Vagina (tissue), 2 donors: ENCODE data around the gene GRK1. TPM values are rescaled to one million over a fixed set of nuclear protein-coding genes. Genes with fewer than 3 reads are reported as not detected.
"Not testable (repeated sequence)": the region's sequence is repeated elsewhere in the genome, so short reads cannot be mapped to it uniquely, and the experiment has no call there.

Experiments used
- DNase-seq, 2 donors: peaks; one replicate each; pipeline ENCODE4 v3.0.0-alpha.2; 2017; ENCODE audit errors: extremely low spot score in 2 of 2
- H3K27ac ChIP-seq: fragments of 200-600 bp; sonication (generic); one replicate; pipeline ENCODE4 v1.5.1; 2019
- H3K27me3 ChIP-seq: fragments of 200-600 bp; sonication (generic); one replicate; pipeline ENCODE4 v1.5.1; 2019
- H3K36me3 ChIP-seq, 2 donors: fragments of 200-600 bp; sonication (generic); one replicate each; pipeline ENCODE4 v1.5.1; 2017 to 2019
- H3K4me1 ChIP-seq: fragments of 200-600 bp; sonication (generic); one replicate; pipeline ENCODE4 v1.5.1; 2019
- H3K4me3 ChIP-seq, 2 donors: fragments of 200-600 bp; sonication (generic); 1 replicate in 1 of 2; 2 replicates in 1 of 2; pipeline ENCODE4 v1.5.1; 2016 to 2019
- H3K9me3 ChIP-seq: fragments of 200-600 bp; sonication (generic); one replicate; pipeline ENCODE4 v1.5.1; 2019
- CTCF ChIP-seq, 3 experiments: fragments of 450-650 bp in 2 of 3; fragments of 200-600 bp in 1 of 3; sonication (generic) in 1 of 3; IDR thresholded peaks; one replicate each; pipeline ENCODE4 v1.5.1; 2017 to 2019; ENCODE audit warnings: antibody characterized with exemption in 3 of 3, mild to moderate bottlenecking in 2 of 3, moderate library complexity in 2 of 3
- POLR2A ChIP-seq, 2 donors: fragments of 450-650 bp; IDR thresholded peaks; one replicate each; pipeline ENCODE4 v1.6.1; 2017; ENCODE audit warnings: antibody characterized with exemption in 2 of 2, mild to moderate bottlenecking in 2 of 2, moderate library complexity in 2 of 2
- POLR2AphosphoS5 ChIP-seq, 2 donors: sonication (generic); formaldehyde crosslinking; IDR thresholded peaks; one replicate each; pipeline ENCODE4 v1.9.0; 2017; ENCODE audit warnings: antibody characterized with exemption in 2 of 2, mild to moderate bottlenecking in 2 of 2, low read depth in 1 of 2; ENCODE audit not compliant: insufficient read depth in 1 of 2
- intact Hi-C: fragments of 100-400 bp; cut with DNase I; formaldehyde crosslinking; loops from one replicate; pipeline ENCODE4 v1.15.1; 2023
- total RNA-seq: library from RNA; depleted of rRNA; stranded (reverse); fragments of >200 nt; gene quantifications from one replicate; pipeline ENCODE4 v1.2.3, GENCODE V29; 2016

GRK1 gene
- total RNA-seq, result not detected

- intact Hi-C loops, result no loop called here
- H3K9me3 ChIP-seq, result no peaks in the 10 kb centered on the region
- no peak for TF ChIP-seq CTCF (IDR thresholded peaks at IDR 0.05)
- TF ChIP-seq POLR2A (IDR thresholded peaks at IDR 0.05), result no peak
- TF ChIP-seq POLR2AphosphoS5 (IDR thresholded peaks at IDR 0.05; ENCODE audit: insufficient read depth in 1 of 2, low read depth in 1 of 2), result no peak
Observed at GRCh38 chr13:113666951-113667701, at the start of gene GRK1. GRK1 (plus strand) TSS chr13:113667219; CDS start chr13:113667387, 168 bp downstream.

GRCh38 chr13:113617961-113618360 is 49.1 kb upstream of the GRK1 start:
- intact Hi-C loops, result no loop called here
- DNase-seq, result no peak
- H3K4me1 ChIP-seq, result no peaks in the 10 kb centered on the region
- TF ChIP-seq POLR2AphosphoS5 (IDR thresholded peaks at IDR 0.05; ENCODE audit: insufficient read depth in 1 of 2, low read depth in 1 of 2) (no peak), CTCF (IDR thresholded peaks at IDR 0.05) (no peak), POLR2A (IDR thresholded peaks at IDR 0.05) (no peak)
- no peaks in the 10 kb centered on the region for H3K27me3 ChIP-seq
- H3K27ac ChIP-seq, result no peak overlapping the region
- H3K36me3 ChIP-seq, result peaks cover 0 to 1% of the 10 kb centered on the region in 2 donors
- H3K4me3 ChIP-seq, result no peak overlapping the region
- no peaks in the 10 kb centered on the region for H3K9me3 ChIP-seq

More at GRCh38 chr13:113666951-113667701, at the start of gene GRK1:
- Histone ChIP-seq H3K27me3 (no peaks in the 10 kb centered on the region), H3K4me1 (no peaks in the 10 kb centered on the region), H3K27ac (no peak within 1 kb of the TSS), H3K36me3 (no peaks in the 10 kb centered on the region), H3K4me3 (no peak within 1 kb of the TSS)
- DNase-seq, result no peak

GRCh38 chr13:113618455-113618854 is 48.6 kb upstream of the GRK1 start:
- no peak for DNase-seq
- intact Hi-C loops, result no loop called here
- H3K4me3 ChIP-seq, result no peak overlapping the region
- H3K36me3 ChIP-seq, result no peaks in the 10 kb centered on the region
- no peaks in the 10 kb centered on the region for H3K4me1 ChIP-seq
- H3K9me3 ChIP-seq, result no peaks in the 10 kb centered on the region
- no peak overlapping the region for H3K27ac ChIP-seq
- TF ChIP-seq POLR2A (IDR thresholded peaks at IDR 0.05) (no peak), CTCF (IDR thresholded peaks at IDR 0.05) (no peak), POLR2AphosphoS5 (IDR thresholded peaks at IDR 0.05; ENCODE audit: insufficient read depth in 1 of 2, low read depth in 1 of 2) (no peak)
- H3K27me3 ChIP-seq, result no peaks in the 10 kb centered on the region

GRCh38 chr13:113620036-113620796 is 46.8 kb upstream of the GRK1 start:
- Histone ChIP-seq H3K36me3 (no peaks in the 10 kb centered on the region), H3K27ac (no peak overlapping the region), H3K4me3 (no peak overlapping the region), H3K9me3 (no peaks in the 10 kb centered on the region), H3K4me1 (no peaks in the 10 kb centered on the region), H3K27me3 (no peaks in the 10 kb centered on the region)
- no peak for DNase-seq
- intact Hi-C loops, result no loop called here
- TF ChIP-seq POLR2A (IDR thresholded peaks at IDR 0.05) (no peak), CTCF (IDR thresholded peaks at IDR 0.05) (no peak), POLR2AphosphoS5 (IDR thresholded peaks at IDR 0.05; ENCODE audit: insufficient read depth in 1 of 2, low read depth in 1 of 2) (no peak)

- Histone ChIP-seq H3K27me3 (no peaks in the 10 kb centered on the region), H3K4me1 (no peaks in the 10 kb centered on the region), H3K4me3 (no peak overlapping the region), H3K9me3 (no peaks in the 10 kb centered on the region), H3K27ac (no peak overlapping the region), H3K36me3 (no peaks in the 10 kb centered on the region)
- TF ChIP-seq POLR2AphosphoS5 (IDR thresholded peaks at IDR 0.05; ENCODE audit: insufficient read depth in 1 of 2, low read depth in 1 of 2) (no peak), POLR2A (IDR thresholded peaks at IDR 0.05) (no peak)
- DNase-seq, result no peak
- intact Hi-C loops, result no loop called here
Observed at GRCh38 chr13:113621046-113621445, 46.0 kb upstream of the GRK1 start.

- H3K27ac ChIP-seq, H3K4me3 ChIP-seq, H3K27me3 ChIP-seq, H3K9me3 ChIP-seq, intact Hi-C loops, DNase-seq, H3K4me1 ChIP-seq, H3K36me3 ChIP-seq: not testable (repeated sequence)
Observed at GRCh38 chr13:113621498-113621897, 45.5 kb upstream of the GRK1 start.

GRCh38 chr13:113621986-113622550 is 45.0 kb upstream of the GRK1 start:
- H3K27me3 ChIP-seq, H3K4me3 ChIP-seq, H3K9me3 ChIP-seq, H3K36me3 ChIP-seq, H3K27ac ChIP-seq, H3K4me1 ChIP-seq, intact Hi-C loops, DNase-seq: not testable (repeated sequence)
